HG02943 (cell line): Measurements from ENCODE around the gene NDUFAF2.
"Not testable (repeated sequence)": the region's sequence is repeated elsewhere in the genome, so short reads cannot be mapped to it uniquely, and the experiment has no call there.

Source experiments
- ATAC-seq: cut with Tn5 transposase; IDR thresholded peaks from one replicate; pipeline ENCODE4 v1.9.1; 2021; ENCODE audit warnings: mild to moderate bottlenecking, low read depth, moderate library complexity; ENCODE audit not compliant: unreplicated experiment

NDUFAF2 gene

GRCh38 chr5:61044545-61044944 lies 99.5 kb downstream of the NDUFAF2 start:
- no peak for ATAC-seq

GRCh38 chr5:61047346-61047745 lies 102.3 kb downstream of the NDUFAF2 start:
- ATAC-seq: no peak

GRCh38 chr5:61048534-61048933 lies 103.5 kb downstream of the NDUFAF2 start:
- ATAC-seq: no peak

- ATAC-seq: no peak
Observed at GRCh38 chr5:61050292-61050691, 105.3 kb downstream of the NDUFAF2 start.

GRCh38 chr5:61051267-61051666 lies 106.3 kb downstream of the NDUFAF2 start:
- ATAC-seq: no peak

- ATAC-seq: no peak
Observed at GRCh38 chr5:61052882-61053281, 107.9 kb downstream of the NDUFAF2 start.

- no peak for ATAC-seq
Observed at GRCh38 chr5:61053937-61054336, 108.9 kb downstream of the NDUFAF2 start.

- ATAC-seq: no peak
Observed at GRCh38 chr5:61055434-61056006, 110.5 kb downstream of the NDUFAF2 start.

- ATAC-seq: no peak
Observed at GRCh38 chr5:61059499-61059898, 114.5 kb downstream of the NDUFAF2 start.

- no peak for ATAC-seq
Observed at GRCh38 chr5:61069150-61069549, 124.1 kb downstream of the NDUFAF2 start.

GRCh38 chr5:61071526-61071925 lies 126.5 kb downstream of the NDUFAF2 start:
- no peak for ATAC-seq

- no peak for ATAC-seq
Observed at GRCh38 chr5:61076626-61077025, 131.6 kb downstream of the NDUFAF2 start.

- no peak for ATAC-seq
Observed at GRCh38 chr5:61081741-61082140, 136.7 kb downstream of the NDUFAF2 start.

GRCh38 chr5:61082516-61083280 lies 137.7 kb downstream of the NDUFAF2 start:
- ATAC-seq: no peak

GRCh38 chr5:61084658-61085057 lies 139.7 kb downstream of the NDUFAF2 start:
- no peak for ATAC-seq

GRCh38 chr5:61085885-61086284 lies 140.9 kb downstream of the NDUFAF2 start:
- no peak for ATAC-seq

- no peak for ATAC-seq
Observed at GRCh38 chr5:61087921-61088320, 142.9 kb downstream of the NDUFAF2 start.

GRCh38 chr5:61089351-61089750 lies 144.3 kb downstream of the NDUFAF2 start:
- no peak for ATAC-seq

GRCh38 chr5:61093046-61093771 lies 148.2 kb downstream of the NDUFAF2 start:
- not testable (repeated sequence) for ATAC-seq

- ATAC-seq: no peak
Observed at GRCh38 chr5:61097465-61097864, 152.5 kb downstream of the NDUFAF2 start.

GRCh38 chr5:61098251-61098995 lies 153.4 kb downstream of the NDUFAF2 start:
- no peak for ATAC-seq
